Stimulated activated CD4-positive, alpha-beta T cell treated with anti-CD3 and anti-CD28 coated beads, Interleukin-1b, Interleukin-23, amount 100 ng/mL, for 1 hour (primary cell): ENCODE results near the gene ZFX.

ENCODE experiments used
- DNase-seq, 2 donors: peaks; one replicate each; pipeline ENCODE4 v3.0.0-alpha.2; 2020; ENCODE audit warnings: low read depth in 2 of 2

ZFX gene

GRCh38 chrX:24235084-24235710 lies 85.7 kb downstream of the ZFX start:
- no peak for DNase-seq

GRCh38 chrX:24241822-24242648 lies 92.5 kb downstream of the ZFX start:
- no peak for DNase-seq

- no peak for DNase-seq
These were observed 93.2 kb downstream of the ZFX start for GRCh38 chrX:24242649-24243175.

- no peak for DNase-seq
These were observed 93.7 kb downstream of the ZFX start for GRCh38 chrX:24243188-24243587.

- DNase-seq: no peak
These were observed 94.2 kb downstream of the ZFX start for GRCh38 chrX:24243692-24244091.

GRCh38 chrX:24245202-24245601 lies 95.7 kb downstream of the ZFX start:
- no peak for DNase-seq

GRCh38 chrX:24248042-24248441 lies 98.5 kb downstream of the ZFX start:
- no peak for DNase-seq

- no peak for DNase-seq
These were observed 103.5 kb downstream of the ZFX start for GRCh38 chrX:24253030-24253429.

GRCh38 chrX:24253469-24253868 lies 103.9 kb downstream of the ZFX start:
- no peak for DNase-seq

GRCh38 chrX:24257011-24257410 lies 107.5 kb downstream of the ZFX start:
- no peak for DNase-seq

GRCh38 chrX:24259544-24260240 lies 110.2 kb downstream of the ZFX start:
- DNase-seq: no peak

GRCh38 chrX:24260842-24261550 lies 111.5 kb downstream of the ZFX start:
- no peak for DNase-seq

- DNase-seq: no peak
These were observed 112.8 kb downstream of the ZFX start for GRCh38 chrX:24262309-24262708.

- DNase-seq: no peak
These were observed 114.9 kb downstream of the ZFX start for GRCh38 chrX:24264383-24264782.
